ENCODE data around the gene GPR157. TPM values are rescaled to one million over a fixed set of nuclear protein-coding genes. Genes with fewer than 3 reads are reported as not detected.
"Not testable (repeated sequence)": the region's sequence is repeated elsewhere in the genome, so short reads cannot be mapped to it uniquely, and the experiment has no call there.

Gene GPR157
- total and polyA plus RNA-seq, 2 donors, result 2.7 to 53.5 TPM

DNA sequence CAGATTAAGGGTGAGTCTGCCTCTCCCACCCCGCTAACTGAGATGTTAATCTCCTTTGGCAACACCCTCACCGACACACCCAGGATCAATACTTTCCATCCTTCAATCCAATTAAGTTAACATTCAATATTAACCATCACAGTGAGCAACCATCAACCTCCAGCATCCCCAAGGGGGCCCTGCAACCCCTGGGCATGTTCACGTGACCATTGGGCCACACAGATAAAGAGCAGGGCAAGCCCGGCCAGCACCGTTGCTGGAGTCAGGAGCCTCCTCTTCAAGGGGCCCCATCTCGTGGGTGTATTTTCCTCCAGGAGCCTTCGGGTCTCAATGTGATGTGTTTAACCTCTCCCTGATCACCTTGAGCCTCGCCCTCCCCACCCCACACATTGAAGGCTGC, 8.0 kb upstream of the GPR157 start:
- WGBS, result 76% methylated on average over 8 of the region's 8 CpGs
- Histone ChIP-seq H3K36me3 (ENCODE audit: insufficient read depth) (no peaks in the 10 kb centered on the region), H3K27ac (ENCODE audit: low read depth) (no peak overlapping the region), H3K4me3 (ENCODE audit: low read depth, low read length) (no peak overlapping the region), H3K4me1 (ENCODE audit: insufficient read depth) (no peaks in the 10 kb centered on the region)
- DNase-seq (ENCODE audit: extremely low spot score), result no peak

DNA sequence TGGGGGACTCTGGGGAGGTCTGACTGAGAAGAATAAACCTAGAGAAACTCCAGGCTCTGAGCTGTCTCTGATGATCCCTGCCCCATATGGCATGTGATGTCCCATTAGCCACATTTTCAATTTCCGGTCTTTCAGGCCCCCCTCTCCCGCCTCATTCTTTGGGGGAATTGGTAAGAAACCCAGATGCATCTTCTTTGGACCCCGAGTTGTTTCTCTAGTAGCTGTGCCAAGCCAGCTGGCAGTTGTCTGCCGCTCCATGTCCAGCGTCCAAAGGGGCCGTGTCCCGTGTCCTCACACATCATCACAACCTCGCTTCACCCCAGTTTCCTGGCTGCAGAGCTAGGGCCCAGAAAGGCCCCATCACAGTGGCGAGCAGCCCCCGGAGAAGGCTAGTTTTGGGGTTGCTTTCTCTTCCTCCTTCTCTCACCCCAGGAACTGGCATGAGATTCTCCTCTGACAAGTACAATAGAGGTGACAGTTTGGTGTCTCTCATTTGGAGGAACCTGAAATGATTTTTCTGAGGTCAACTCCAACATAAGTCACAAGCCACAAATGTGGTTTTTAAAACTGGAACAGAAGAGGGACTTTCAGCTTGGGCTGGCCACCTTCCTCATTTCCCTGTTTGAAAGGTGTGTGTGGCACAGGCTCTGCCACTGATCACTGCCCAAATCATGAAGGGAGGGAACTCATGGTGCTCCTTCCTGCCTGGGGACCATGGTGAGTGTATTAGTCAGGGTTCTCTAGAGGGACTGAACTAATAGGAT, 6.4 kb upstream of the GPR157 start:
- H3K4me3 ChIP-seq (ENCODE audit: low read depth, low read length), result no peak overlapping the region
- H3K27ac ChIP-seq (ENCODE audit: low read depth), result no peak overlapping the region
- H3K36me3 ChIP-seq (ENCODE audit: insufficient read depth), result no peaks in the 10 kb centered on the region
- WGBS, result 55% methylated on average over 10 of the region's 10 CpGs
- DNase-seq (ENCODE audit: extremely low spot score), result no peak
- no peaks in the 10 kb centered on the region for H3K4me1 ChIP-seq (ENCODE audit: insufficient read depth)

GRCh38 chr1:9133870-9134585, 5.1 kb upstream of the GPR157 start:
- DNase-seq (ENCODE audit: extremely low spot score), result no peak
- 32% methylated on average over 5 of the region's 5 CpGs for WGBS
- H3K4me1 ChIP-seq (ENCODE audit: insufficient read depth), result no peaks in the 10 kb centered on the region
- H3K4me3 ChIP-seq (ENCODE audit: low read depth, low read length), result no peak overlapping the region
- no peaks in the 10 kb centered on the region for H3K36me3 ChIP-seq (ENCODE audit: insufficient read depth)
- no peak overlapping the region for H3K27ac ChIP-seq (ENCODE audit: low read depth)

- Histone ChIP-seq H3K36me3 (ENCODE audit: insufficient read depth) (no peaks in the 10 kb centered on the region), H3K27ac (ENCODE audit: low read depth) (peak overlapping the region; percentile 80), H3K4me3 (ENCODE audit: low read depth, low read length) (peak overlapping the region; percentile 43), H3K4me1 (ENCODE audit: insufficient read depth) (no peaks in the 10 kb centered on the region)
- DNase-seq (ENCODE audit: extremely low spot score), result no peak
- 7% methylated on average over 46 of the region's 46 CpGs for WGBS
These were observed 552 bp upstream of the GPR157 start for GRCh38 chr1:9129266-9130041.

DNA sequence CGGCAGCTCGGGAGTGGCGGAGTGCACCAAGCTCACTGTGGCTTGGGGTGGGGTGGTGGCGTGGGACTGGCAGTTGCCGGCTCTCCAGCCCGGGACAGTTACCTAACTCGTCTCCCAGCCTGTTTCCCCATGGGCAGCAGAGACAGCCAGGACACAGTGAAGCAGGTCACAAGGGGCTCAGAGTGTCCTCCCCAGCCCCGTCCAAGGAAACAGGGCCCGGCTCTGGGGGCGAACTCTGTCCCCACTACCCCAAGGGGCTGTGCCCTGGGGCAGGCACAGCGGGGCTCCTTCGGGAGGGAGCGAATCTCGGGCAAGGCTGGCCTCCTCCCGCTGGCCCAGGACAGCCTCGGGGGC, 759 bp downstream of the GPR157 start:
- WGBS, result 47% methylated on average over 16 of the region's 16 CpGs
- Histone ChIP-seq H3K4me1 (ENCODE audit: insufficient read depth) (no peaks in the 10 kb centered on the region), H3K36me3 (ENCODE audit: insufficient read depth) (no peaks in the 10 kb centered on the region), H3K4me3 (ENCODE audit: low read depth, low read length) (peak overlapping the region; percentile 43), H3K27ac (ENCODE audit: low read depth) (peak overlapping the region; percentile 27)
- no peak for DNase-seq (ENCODE audit: extremely low spot score)

GRCh38 chr1:9127395-9128165, 1.3 kb downstream of the GPR157 start:
- Histone ChIP-seq H3K4me1 (ENCODE audit: insufficient read depth) (no peaks in the 10 kb centered on the region), H3K27ac (ENCODE audit: low read depth) (no peak overlapping the region), H3K4me3 (ENCODE audit: low read depth, low read length) (peak overlapping the region; percentile 43), H3K36me3 (ENCODE audit: insufficient read depth) (no peaks in the 10 kb centered on the region)
- no peak for DNase-seq (ENCODE audit: extremely low spot score)
- 74% methylated on average over 19 of the region's 19 CpGs for WGBS

DNA sequence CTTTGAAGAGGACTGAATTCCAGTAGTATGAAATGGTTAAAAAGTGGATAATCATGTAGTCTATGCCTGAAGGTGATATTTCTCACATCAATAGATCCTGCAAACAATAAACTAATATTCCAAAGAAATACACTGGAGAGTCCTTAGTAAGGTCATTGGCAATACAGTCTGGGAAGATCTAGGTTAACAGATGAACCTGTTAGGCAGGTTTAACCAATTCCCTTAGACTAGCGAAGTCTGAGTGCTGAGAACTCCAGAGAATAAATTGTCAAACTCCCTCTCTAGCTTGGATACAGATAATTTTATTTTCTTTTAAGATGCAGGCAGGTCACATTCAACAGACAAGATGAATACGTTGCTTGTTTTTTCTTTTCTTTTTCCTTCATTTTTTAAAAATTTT, 2.4 kb downstream of the GPR157 start:
- no peak for DNase-seq (ENCODE audit: extremely low spot score)
- H3K4me3 ChIP-seq (ENCODE audit: low read depth, low read length), result no peak overlapping the region
- H3K36me3 ChIP-seq (ENCODE audit: insufficient read depth), result no peaks in the 10 kb centered on the region
- no peak overlapping the region for H3K27ac ChIP-seq (ENCODE audit: low read depth)
- H3K4me1 ChIP-seq (ENCODE audit: insufficient read depth), result no peaks in the 10 kb centered on the region
- 86% methylated on average over 2 of the region's 2 CpGs for WGBS

- H3K27ac ChIP-seq (ENCODE audit: low read depth); H3K4me3 ChIP-seq (ENCODE audit: low read depth, low read length); DNase-seq (ENCODE audit: extremely low spot score): not testable (repeated sequence)
These were observed 3.1 kb downstream of the GPR157 start for GRCh38 chr1:9125847-9126246.

GRCh38 chr1:9125325-9125724, 3.6 kb downstream of the GPR157 start:
- no peaks in the 10 kb centered on the region for H3K36me3 ChIP-seq (ENCODE audit: insufficient read depth)
- DNase-seq (ENCODE audit: extremely low spot score), result no peak
- WGBS, result 76% methylated on average over 4 of the region's 4 CpGs

More at GRCh38 chr1:9125847-9126246, 3.1 kb downstream of the GPR157 start:
- WGBS, result 92% methylated on average over 9 of the region's 9 CpGs
- not testable (repeated sequence) for H3K4me1 ChIP-seq (ENCODE audit: insufficient read depth); H3K36me3 ChIP-seq (ENCODE audit: insufficient read depth)

DNA sequence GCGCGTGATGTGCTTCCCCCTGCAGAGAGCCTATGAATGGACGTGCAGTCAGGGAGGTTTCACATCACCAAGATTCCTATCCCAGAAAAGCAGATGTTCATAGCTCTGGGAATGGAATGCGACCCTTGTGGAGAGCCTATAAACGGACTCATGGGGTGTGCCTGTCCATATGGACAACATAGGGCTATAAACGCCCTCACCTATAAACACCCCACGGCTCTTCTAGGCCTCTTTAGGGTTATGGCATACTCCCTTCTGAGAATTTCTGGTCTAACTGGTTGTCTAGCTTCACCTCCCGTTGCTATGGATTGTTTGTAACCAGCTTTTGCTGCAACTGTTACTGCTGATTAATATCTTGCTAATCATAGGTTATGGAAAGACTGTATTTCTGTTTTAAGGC, 4.5 kb downstream of the GPR157 start:
- not testable (repeated sequence) for H3K4me1 ChIP-seq (ENCODE audit: insufficient read depth); H3K4me3 ChIP-seq (ENCODE audit: low read depth, low read length); DNase-seq (ENCODE audit: extremely low spot score); H3K36me3 ChIP-seq (ENCODE audit: insufficient read depth); H3K27ac ChIP-seq (ENCODE audit: low read depth)
- 67% methylated on average over 5 of the region's 8 CpGs for WGBS

More at GRCh38 chr1:9125325-9125724, 3.6 kb downstream of the GPR157 start:
- no peaks in the 10 kb centered on the region for H3K4me1 ChIP-seq (ENCODE audit: insufficient read depth)
- no peak overlapping the region for H3K4me3 ChIP-seq (ENCODE audit: low read depth, low read length)
- H3K27ac ChIP-seq (ENCODE audit: low read depth), result no peak overlapping the region

GRCh38 chr1:9123665-9124064, 5.2 kb downstream of the GPR157 start:
- H3K4me1 ChIP-seq (ENCODE audit: insufficient read depth); H3K4me3 ChIP-seq (ENCODE audit: low read depth, low read length); H3K27ac ChIP-seq (ENCODE audit: low read depth); DNase-seq (ENCODE audit: extremely low spot score); H3K36me3 ChIP-seq (ENCODE audit: insufficient read depth): not testable (repeated sequence)
- over 99% methylated on average over 2 of the region's 2 CpGs for WGBS

- no peak for DNase-seq (ENCODE audit: extremely low spot score)
- H3K4me3 ChIP-seq (ENCODE audit: low read depth, low read length), result no peak overlapping the region
- no peak overlapping the region for H3K27ac ChIP-seq (ENCODE audit: low read depth)
These were observed 7.1 kb downstream of the GPR157 start for GRCh38 chr1:9121496-9122409.

More at GRCh38 chr1:9121496-9122409, 7.1 kb downstream of the GPR157 start:
- no peaks in the 10 kb centered on the region for H3K36me3 ChIP-seq (ENCODE audit: insufficient read depth)
- WGBS, result 85% methylated on average over 22 of the region's 22 CpGs
- H3K4me1 ChIP-seq (ENCODE audit: insufficient read depth), result no peaks in the 10 kb centered on the region
